Measurements from ENCODE around the gene KLHL28.
"Not testable (repeated sequence)": the region's sequence is repeated elsewhere in the genome, so short reads cannot be mapped to it uniquely, and the experiment has no call there.

Gene KLHL28

GRCh38 chr14:44896275-44897040, 65.3 kb downstream of the KLHL28 start:
- DNase-seq (ENCODE audit: low read depth): no peak

- DNase-seq (ENCODE audit: low read depth): peak; percentile 25
These were observed 66.0 kb downstream of the KLHL28 start for GRCh38 chr14:44895716-44896115.

GRCh38 chr14:44893535-44893934, 68.2 kb downstream of the KLHL28 start:
- DNase-seq (ENCODE audit: low read depth): no peak

- DNase-seq (ENCODE audit: low read depth): not testable (repeated sequence)
These were observed 69.9 kb downstream of the KLHL28 start for GRCh38 chr14:44891726-44892372.

- DNase-seq (ENCODE audit: low read depth): no peak
These were observed 71.9 kb downstream of the KLHL28 start for GRCh38 chr14:44889595-44890471.

- no peak for DNase-seq (ENCODE audit: low read depth)
These were observed 74.2 kb downstream of the KLHL28 start for GRCh38 chr14:44887596-44887955.

- no peak for DNase-seq (ENCODE audit: low read depth)
These were observed 74.7 kb downstream of the KLHL28 start for GRCh38 chr14:44886860-44887595.

GRCh38 chr14:44880791-44881190, 81.0 kb downstream of the KLHL28 start:
- no peak for DNase-seq (ENCODE audit: low read depth)

Measured in stromal cell of bone marrow (primary cell).